ENCODE results near the gene GTF2F2.

GTF2F2 gene

DNA sequence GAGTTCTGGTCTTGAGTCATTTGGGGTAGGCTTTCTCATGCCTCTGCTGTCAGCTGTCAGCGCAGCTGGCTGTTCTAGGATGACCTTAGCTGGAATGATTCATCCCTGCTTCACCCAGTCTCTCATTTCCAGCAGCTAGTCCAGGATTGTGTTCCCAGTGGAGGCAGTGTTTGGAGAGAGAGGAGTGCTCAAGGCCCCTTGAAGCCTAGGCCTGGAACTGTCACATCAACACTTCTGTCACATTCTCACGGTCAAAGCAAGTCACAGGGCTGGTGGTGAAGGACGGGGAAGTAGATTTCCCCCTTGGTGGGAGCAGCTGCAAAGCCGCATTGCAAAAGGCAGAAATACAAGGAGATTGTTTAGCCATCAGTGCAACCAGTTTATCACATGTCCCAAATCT is 205.5 kb downstream of the GTF2F2 start:
- peak overlapping the region; percentile 41 for H3K4me2 ChIP-seq
- H3K27ac ChIP-seq, result peak overlapping the region; percentile 60
- no peaks in the 10 kb centered on the region for H3K36me3 ChIP-seq
- no peaks in the 10 kb centered on the region for H3K27me3 ChIP-seq
- H4K20me1 ChIP-seq, result peaks cover 21% of the 10 kb centered on the region; the same call in 1 of the 2 replicates
- peaks cover 63% of the 10 kb centered on the region for H3K4me1 ChIP-seq
- no peak overlapping the region for H3K4me3 ChIP-seq
- H3K9me3 ChIP-seq, result no peaks in the 10 kb centered on the region
- peak overlapping the region; percentile 51 for H3K9ac ChIP-seq
- no peak for TF ChIP-seq Cebpa-rat (IDR thresholded peaks at IDR 0.05)

DNA sequence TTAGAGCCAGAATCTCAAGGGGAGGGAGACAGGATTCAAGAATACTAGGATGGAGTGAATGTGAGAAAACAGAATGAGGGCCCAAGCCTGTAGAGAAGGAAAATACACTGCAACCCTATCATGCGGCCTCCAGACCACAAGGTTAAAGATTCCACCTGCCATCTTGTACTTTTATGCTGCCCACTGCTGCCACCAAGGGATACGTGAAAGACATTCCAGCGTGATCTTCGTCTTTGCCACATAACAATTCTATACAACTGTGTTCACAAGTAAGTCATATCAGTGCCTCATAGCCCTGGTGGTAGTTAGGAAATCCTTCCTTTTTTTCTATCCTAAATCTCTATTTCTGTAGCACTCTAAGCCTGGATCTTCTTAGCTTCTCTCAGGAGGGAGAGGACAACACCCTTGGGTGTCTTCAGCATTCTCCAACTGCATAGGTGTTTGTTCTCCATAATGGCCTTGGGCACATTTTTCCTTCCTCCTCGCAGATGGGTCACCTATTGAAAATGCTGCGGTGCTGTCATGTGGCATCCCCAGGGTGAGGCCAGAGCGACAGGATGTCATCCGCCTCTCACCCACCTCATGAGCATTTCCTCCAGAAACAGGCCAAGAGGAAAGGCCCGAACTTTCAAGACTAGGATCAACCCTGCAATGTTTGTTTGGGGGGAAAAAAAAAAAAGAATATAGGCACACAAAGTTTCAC is 207.1 kb downstream of the GTF2F2 start:
- H3K27me3 ChIP-seq, result no peaks in the 10 kb centered on the region
- TF ChIP-seq Cebpa-rat (IDR thresholded peaks at IDR 0.05), result no peak
- 0 out of 2 replicates have a peak overlapping the region, but pooled peaks have one; percentile 2 for H3K4me2 ChIP-seq
- H3K9ac ChIP-seq, result no peak overlapping the region
- peaks cover 37% of the 10 kb centered on the region for H4K20me1 ChIP-seq
- H3K4me3 ChIP-seq, result no peak overlapping the region
- no peak overlapping the region for H3K27ac ChIP-seq
- peaks cover 79% of the 10 kb centered on the region for H3K4me1 ChIP-seq
- H3K9me3 ChIP-seq, result no peaks in the 10 kb centered on the region
- no peaks in the 10 kb centered on the region for H3K36me3 ChIP-seq

DNA sequence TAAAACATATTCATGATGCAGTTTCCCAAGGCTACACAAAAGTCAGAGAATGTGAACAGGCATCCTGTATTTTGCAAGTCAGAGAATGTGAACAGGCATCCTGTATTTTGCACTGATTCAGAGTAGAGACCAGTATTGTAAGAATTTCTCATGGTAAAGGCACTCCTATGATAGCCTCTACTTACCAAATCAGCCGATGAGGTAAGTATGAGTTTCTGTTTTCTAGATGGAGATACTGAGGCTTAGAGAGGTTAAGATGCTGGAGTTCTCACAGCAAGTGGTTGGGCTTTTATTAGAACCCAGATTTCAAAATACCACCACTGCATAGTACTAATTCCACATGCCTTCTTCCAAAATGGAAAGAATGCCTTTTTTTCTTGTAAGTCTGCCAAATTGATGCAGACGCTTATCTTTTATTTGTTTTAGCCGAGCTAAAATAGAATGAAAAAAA is 208.4 kb downstream of the GTF2F2 start:
- peak overlapping the region; percentile 59; the same call in 1 of the 2 replicates for H3K9ac ChIP-seq
- H3K4me3 ChIP-seq, result no peak overlapping the region
- peaks cover 6% of the 10 kb centered on the region; the same call in 1 of the 2 replicates for H3K36me3 ChIP-seq
- H3K27ac ChIP-seq, result peak overlapping the region; percentile 82; the same call in 1 of the 2 replicates
- no peak for TF ChIP-seq Cebpa-rat (IDR thresholded peaks at IDR 0.05)
- peaks cover 92% of the 10 kb centered on the region for H3K4me1 ChIP-seq
- no peaks in the 10 kb centered on the region for H3K9me3 ChIP-seq
- H3K27me3 ChIP-seq, result no peaks in the 10 kb centered on the region
- peak overlapping the region; percentile 91 for H3K4me2 ChIP-seq
- peaks cover 50% of the 10 kb centered on the region for H4K20me1 ChIP-seq

DNA sequence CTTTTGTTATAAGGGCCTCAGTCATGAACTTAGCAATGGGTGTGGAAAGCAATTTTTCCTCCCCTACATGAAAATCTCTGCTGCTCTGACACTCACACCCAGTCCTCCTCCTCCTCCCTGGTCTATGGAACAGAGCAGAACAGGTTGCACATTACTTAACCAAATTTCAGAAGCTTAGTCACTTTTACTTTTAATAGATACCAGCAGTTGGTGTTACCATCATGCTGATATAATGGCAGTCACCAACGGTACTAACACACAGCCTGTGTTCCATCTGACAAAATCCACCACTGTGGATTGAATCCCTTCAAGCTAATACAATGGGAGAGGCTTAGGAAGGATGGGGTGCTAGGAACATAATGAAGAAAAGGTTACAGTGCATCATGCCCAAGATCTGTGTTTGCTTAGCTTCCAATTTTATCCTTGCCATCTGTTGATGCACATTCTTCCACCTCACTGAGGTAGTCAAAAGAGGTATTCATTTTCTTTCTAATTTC is 210.9 kb downstream of the GTF2F2 start:
- no peak overlapping the region for H3K9ac ChIP-seq
- no peaks in the 10 kb centered on the region for H3K9me3 ChIP-seq
- peaks cover 23% of the 10 kb centered on the region for H3K36me3 ChIP-seq
- TF ChIP-seq Cebpa-rat (IDR thresholded peaks at IDR 0.05), result no peak
- no peaks in the 10 kb centered on the region for H3K27me3 ChIP-seq
- H3K4me3 ChIP-seq, result no peak overlapping the region
- H3K27ac ChIP-seq, result 0 out of 2 replicates have a peak overlapping the region, but pooled peaks have one; percentile 82
- peaks cover 75% of the 10 kb centered on the region for H4K20me1 ChIP-seq
- peaks cover 99% of the 10 kb centered on the region for H3K4me1 ChIP-seq
- H3K4me2 ChIP-seq, result peak overlapping the region; percentile 91

DNA sequence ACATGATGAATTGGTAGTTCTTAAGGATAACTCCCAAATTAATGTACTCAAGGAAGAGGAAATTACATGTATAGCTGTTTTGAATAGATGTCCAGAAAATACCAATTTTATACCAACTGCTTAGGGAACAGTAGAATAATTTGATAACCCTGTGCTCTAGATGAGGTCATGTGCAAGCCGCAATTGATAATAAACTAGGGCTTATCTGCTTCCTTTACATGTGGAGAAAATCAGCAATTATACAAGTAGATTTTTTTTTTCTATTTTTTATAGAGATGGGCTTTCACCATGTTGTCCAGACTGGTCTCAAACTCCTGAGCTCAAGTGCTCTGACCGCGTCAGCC is 211.4 kb downstream of the GTF2F2 start:
- peaks cover 28% of the 10 kb centered on the region for H3K36me3 ChIP-seq
- H3K9ac ChIP-seq, result no peak overlapping the region
- peak overlapping the region; percentile 91 for H3K4me2 ChIP-seq
- TF ChIP-seq Cebpa-rat (IDR thresholded peaks at IDR 0.05), result no peak
- H3K27ac ChIP-seq, result no peak overlapping the region
- no peaks in the 10 kb centered on the region for H3K27me3 ChIP-seq
- H4K20me1 ChIP-seq, result peaks cover 80% of the 10 kb centered on the region
- no peaks in the 10 kb centered on the region for H3K9me3 ChIP-seq
- H3K4me3 ChIP-seq, result no peak overlapping the region
- peaks cover 99% of the 10 kb centered on the region for H3K4me1 ChIP-seq

DNA sequence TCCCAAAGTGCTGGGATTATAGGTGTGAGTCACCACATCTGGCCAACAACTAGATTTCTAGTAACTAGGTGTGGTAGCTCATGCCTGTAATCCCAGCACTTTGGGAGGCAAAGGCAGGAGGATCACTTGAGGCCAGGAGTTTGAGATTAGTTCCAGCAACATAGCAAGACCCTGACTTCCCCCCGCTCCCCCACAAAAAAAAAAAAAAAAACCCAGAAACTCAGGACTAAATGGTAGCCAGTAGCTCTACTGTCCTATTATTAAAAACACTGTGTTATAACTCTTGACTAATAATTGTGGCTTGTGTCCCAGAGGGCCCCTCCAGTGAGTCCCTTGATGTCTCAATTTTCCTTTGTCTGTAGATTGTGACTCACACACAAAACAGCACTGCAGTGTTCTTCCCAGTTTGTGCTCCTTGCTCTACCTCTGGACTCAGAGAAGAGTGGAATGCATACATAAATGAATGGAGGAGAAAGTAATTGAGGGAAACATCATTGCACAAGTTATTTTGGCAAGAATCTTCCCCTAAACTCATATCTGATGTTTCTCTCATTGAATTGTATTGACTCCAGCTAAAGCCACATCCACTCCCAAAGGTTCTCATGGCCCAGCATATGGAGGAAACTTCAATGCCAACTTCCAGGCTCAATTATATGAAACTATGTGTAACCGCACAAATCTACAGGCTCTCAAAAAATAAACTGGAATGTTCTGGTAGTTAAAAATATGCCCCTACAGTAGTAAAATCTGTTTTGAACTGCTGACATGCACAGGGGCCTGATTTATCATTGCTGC is 211.9 kb downstream of the GTF2F2 start:
- Histone ChIP-seq H3K36me3 (peaks cover 33% of the 10 kb centered on the region), H3K9ac (no peak overlapping the region), H3K27ac (no peak overlapping the region), H3K4me3 (no peak overlapping the region), H4K20me1 (peaks cover 85% of the 10 kb centered on the region), H3K4me2 (peak overlapping the region; percentile 91), H3K4me1 (peaks cover 100% of the 10 kb centered on the region), H3K9me3 (no peaks in the 10 kb centered on the region), H3K27me3 (no peaks in the 10 kb centered on the region)
- TF ChIP-seq Cebpa-rat (IDR thresholded peaks at IDR 0.05), result no peak

DNA sequence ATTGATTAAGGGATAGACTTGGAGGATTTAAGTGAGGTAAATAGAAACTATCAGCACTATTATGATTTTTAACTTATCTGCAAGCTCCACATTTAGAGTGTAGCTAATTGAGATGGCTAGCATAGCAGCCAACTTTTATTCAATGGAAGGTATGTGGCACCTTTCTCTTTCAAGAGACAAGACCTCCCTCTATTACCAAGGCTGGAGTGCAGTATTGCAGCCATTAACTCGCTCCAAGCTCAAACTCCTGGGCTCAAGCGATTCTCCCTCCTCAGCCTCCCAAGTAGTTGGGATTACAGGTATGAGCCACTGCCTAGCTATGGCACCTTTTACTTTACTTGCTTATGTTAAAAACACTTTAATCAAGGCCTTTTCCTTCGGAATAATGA is 212.5 kb downstream of the GTF2F2 start:
- Histone ChIP-seq H3K9ac (no peak overlapping the region), H3K27ac (no peak overlapping the region), H3K27me3 (no peaks in the 10 kb centered on the region), H4K20me1 (peaks cover 91% of the 10 kb centered on the region), H3K4me2 (peak overlapping the region; percentile 91), H3K4me1 (peaks cover 100% of the 10 kb centered on the region), H3K4me3 (no peak overlapping the region), H3K36me3 (peaks cover 39% of the 10 kb centered on the region), H3K9me3 (no peaks in the 10 kb centered on the region)
- TF ChIP-seq Cebpa-rat (IDR thresholded peaks at IDR 0.05), result no peak

DNA sequence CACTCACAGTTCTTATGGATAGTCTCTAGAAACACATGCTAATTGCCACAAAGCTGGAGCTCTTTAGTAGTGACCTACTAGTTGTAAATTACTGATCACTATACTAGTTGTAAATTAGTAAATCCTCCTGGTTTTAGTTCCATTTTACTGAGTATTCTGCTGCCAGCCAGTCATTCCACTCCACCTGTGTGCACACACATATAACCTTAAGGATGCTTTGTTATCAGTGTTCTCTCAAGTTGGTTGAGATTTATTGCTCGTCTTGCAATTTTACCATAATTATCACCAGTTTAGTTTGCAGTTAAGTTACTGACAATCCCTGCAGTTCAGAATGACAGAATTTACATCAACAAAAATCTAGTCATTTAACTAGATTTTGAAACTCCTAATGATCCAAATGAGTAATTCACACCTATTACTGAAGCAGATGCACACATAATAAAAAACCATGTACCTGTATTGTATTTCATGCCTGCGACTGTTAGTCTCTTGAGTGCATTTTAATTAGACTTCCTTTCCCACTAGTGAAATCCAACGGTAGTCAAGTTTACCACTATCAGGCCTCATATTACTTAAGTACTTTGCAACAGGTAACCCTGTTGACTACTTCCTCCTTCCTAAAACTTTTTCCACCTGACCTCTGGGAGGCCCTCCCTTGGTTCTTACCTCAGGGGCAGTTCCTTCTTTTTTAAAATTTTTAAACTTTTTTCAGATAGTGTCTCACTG is 213.1 kb downstream of the GTF2F2 start:
- no peaks in the 10 kb centered on the region for H3K27me3 ChIP-seq
- peaks cover 100% of the 10 kb centered on the region for H3K4me1 ChIP-seq
- H3K27ac ChIP-seq, result peak overlapping the region; percentile 66
- H3K36me3 ChIP-seq, result peaks cover 45% of the 10 kb centered on the region
- no peak for TF ChIP-seq Cebpa-rat (IDR thresholded peaks at IDR 0.05)
- peak overlapping the region; percentile 91 for H3K4me2 ChIP-seq
- peaks cover 97% of the 10 kb centered on the region for H4K20me1 ChIP-seq
- no peak overlapping the region for H3K4me3 ChIP-seq
- no peaks in the 10 kb centered on the region for H3K9me3 ChIP-seq
- no peak overlapping the region for H3K9ac ChIP-seq
